Measurements from ENCODE around the gene MLNR.

DNA sequence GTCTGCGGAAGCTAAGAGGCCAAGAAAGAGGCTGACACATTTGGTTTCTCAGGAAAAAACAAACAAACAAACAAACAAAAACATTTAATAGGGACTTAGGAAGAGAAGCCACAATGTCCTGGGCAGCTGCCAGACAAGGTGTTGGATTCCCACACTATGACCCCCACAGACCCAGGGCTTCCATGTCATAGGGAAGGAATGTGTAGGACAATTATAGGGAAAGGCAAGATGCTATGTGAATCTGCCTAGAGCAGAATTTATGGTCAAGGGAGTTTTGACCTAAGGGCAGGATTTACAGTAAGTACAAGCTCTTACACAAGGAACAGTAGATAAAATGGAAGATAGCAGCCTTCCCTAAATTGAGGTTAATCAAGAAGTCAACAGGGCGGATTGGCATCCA, 18.5 kb downstream of the MLNR start:
- TF ChIP-seq, protein P1, sequence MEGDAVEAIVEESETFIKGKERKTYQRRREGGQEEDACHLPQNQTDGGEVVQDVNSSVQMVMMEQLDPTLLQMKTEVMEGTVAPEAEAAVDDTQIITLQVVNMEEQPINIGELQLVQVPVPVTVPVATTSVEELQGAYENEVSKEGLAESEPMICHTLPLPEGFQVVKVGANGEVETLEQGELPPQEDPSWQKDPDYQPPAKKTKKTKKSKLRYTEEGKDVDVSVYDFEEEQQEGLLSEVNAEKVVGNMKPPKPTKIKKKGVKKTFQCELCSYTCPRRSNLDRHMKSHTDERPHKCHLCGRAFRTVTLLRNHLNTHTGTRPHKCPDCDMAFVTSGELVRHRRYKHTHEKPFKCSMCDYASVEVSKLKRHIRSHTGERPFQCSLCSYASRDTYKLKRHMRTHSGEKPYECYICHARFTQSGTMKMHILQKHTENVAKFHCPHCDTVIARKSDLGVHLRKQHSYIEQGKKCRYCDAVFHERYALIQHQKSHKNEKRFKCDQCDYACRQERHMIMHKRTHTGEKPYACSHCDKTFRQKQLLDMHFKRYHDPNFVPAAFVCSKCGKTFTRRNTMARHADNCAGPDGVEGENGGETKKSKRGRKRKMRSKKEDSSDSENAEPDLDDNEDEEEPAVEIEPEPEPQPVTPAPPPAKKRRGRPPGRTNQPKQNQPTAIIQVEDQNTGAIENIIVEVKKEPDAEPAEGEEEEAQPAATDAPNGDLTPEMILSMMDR (IDR thresholded peaks at IDR 0.05) = no peak
- no peak for TF ChIP-seq POLR2A (IDR thresholded peaks at IDR 0.05)

All from heart left ventricle (tissue), 13 donors.